DND-41 (cell line): ENCODE results near the gene GRB2.
A peak's percentile ranks its signal among the peaks of the same experiment; 100 is the strongest.

ENCODE experiments used
- ATAC-seq: fragments of 200-7000 bp; cut with Tn5 transposase; 3 replicates; pipeline ENCODE4 v1.9.1; 2021; ENCODE audit warnings: low read depth; ENCODE audit not compliant: insufficient read depth
- DNase-seq: peaks from one replicate; pipeline ENCODE4 v3.0.0-alpha.2; 2020
- H2AFZ ChIP-seq: 2 replicates; pipeline ENCODE4 v1.6.0; 2012; ENCODE audit warnings: low read depth, low read length
- H3K27ac ChIP-seq: 2 replicates; pipeline ENCODE4 v1.5.1; 2012; ENCODE audit warnings: low read length, inconsistent platforms
- H3K27me3 ChIP-seq: fragments of 200-600 bp; sonication (generic); 2 replicates; pipeline ENCODE4 v1.6.0; 2012; ENCODE audit warnings: low read length, mild to moderate bottlenecking, inconsistent platforms; ENCODE audit not compliant: insufficient read depth, poor library complexity
- H3K36me3 ChIP-seq: 2 replicates; pipeline ENCODE4 v1.5.1; 2012; ENCODE audit warnings: low read length, inconsistent platforms; ENCODE audit not compliant: insufficient read depth
- H3K4me1 ChIP-seq: 2 replicates; pipeline ENCODE4 v1.5.1; 2012; ENCODE audit warnings: mild to moderate bottlenecking, low read length; ENCODE audit not compliant: insufficient read depth
- H3K4me2 ChIP-seq: 2 replicates; pipeline ENCODE4 v1.6.0; 2012; ENCODE audit warnings: mild to moderate bottlenecking, moderate library complexity, low read length, inconsistent platforms; ENCODE audit not compliant: insufficient read depth
- H3K4me3 ChIP-seq, 2 experiments: fragments of 200-600 bp in 1 of 2; shearing (Covaris generic) in 1 of 2; 2 replicates each; pipeline ENCODE4 v1.5.1; 2012 to 2016; ENCODE audit warnings: inconsistent platforms in 2 of 2, low read length in 2 of 2, mild to moderate bottlenecking in 2 of 2, low read depth in 1 of 2, moderate library complexity in 1 of 2
- H3K79me2 ChIP-seq: 2 replicates; pipeline ENCODE4 v1.6.0; 2012; ENCODE audit warnings: low read length, inconsistent platforms; ENCODE audit not compliant: insufficient read depth
- H3K9ac ChIP-seq: 2 replicates; pipeline ENCODE4 v1.6.0; 2012; ENCODE audit warnings: low read depth, mild to moderate bottlenecking, inconsistent platforms, low read length, moderate library complexity
- H3K9me3 ChIP-seq: 2 replicates; pipeline ENCODE4 v1.5.1; 2012; ENCODE audit warnings: low read length, moderate library complexity, mild to moderate bottlenecking, inconsistent platforms; ENCODE audit not compliant: insufficient read depth, severe bottlenecking
- H4K20me1 ChIP-seq: 2 replicates; pipeline ENCODE4 v1.6.0; 2012; ENCODE audit warnings: low read length; ENCODE audit not compliant: insufficient read depth
- CTCF ChIP-seq: IDR thresholded peaks from 2 replicates; pipeline ENCODE4 v1.5.1; 2012; ENCODE audit warnings: borderline replicate concordance, low read length, moderate library complexity, mild to moderate bottlenecking; ENCODE audit not compliant: poor library complexity, severe bottlenecking; ENCODE audit errors: extremely low read depth
- EZH2 ChIP-seq: IDR thresholded peaks from 3 replicates; pipeline ENCODE4 v1.6.1; 2012; ENCODE audit warnings: borderline replicate concordance, low read depth, mild to moderate bottlenecking, moderate library complexity, low read length, inconsistent platforms; ENCODE audit not compliant: severe bottlenecking

The GRB2 gene

GRCh38 chr17:75350029-75350428 is 55.4 kb downstream of the GRB2 start:
- Histone ChIP-seq H4K20me1 (peaks cover 55% of the 10 kb centered on the region), H3K9ac (no peak overlapping the region), H3K27me3 (no peaks in the 10 kb centered on the region), H3K4me2 (no peak overlapping the region), H2AFZ (no peak overlapping the region), H3K27ac (peak overlapping the region; percentile 65), H3K9me3 (no peaks in the 10 kb centered on the region), H3K4me3 (no peak overlapping the region), H3K4me1 (peaks cover 75% of the 10 kb centered on the region), H3K36me3 (peaks cover 18% of the 10 kb centered on the region), H3K79me2 (peaks cover 96% of the 10 kb centered on the region)
- no peak for DNase-seq
- TF ChIP-seq EZH2 = no peak
- TF ChIP-seq CTCF = no peak
- no peak for ATAC-seq

GRCh38 chr17:75349589-75349988 is 55.9 kb downstream of the GRB2 start:
- ATAC-seq (no peak), DNase-seq (no peak)
- H3K9me3 ChIP-seq = no peaks in the 10 kb centered on the region
- no peak overlapping the region for H2AFZ ChIP-seq
- H3K4me3 ChIP-seq = no peak overlapping the region
- no peak overlapping the region for H3K9ac ChIP-seq
- H4K20me1 ChIP-seq = peaks cover 53% of the 10 kb centered on the region
- peaks cover 96% of the 10 kb centered on the region for H3K79me2 ChIP-seq
- no peaks in the 10 kb centered on the region for H3K27me3 ChIP-seq
- no peak overlapping the region for H3K4me2 ChIP-seq
- peak overlapping the region; percentile 65 for H3K27ac ChIP-seq
- TF ChIP-seq EZH2 (no peak), CTCF (no peak)
- peaks cover 18% of the 10 kb centered on the region for H3K36me3 ChIP-seq
- peaks cover 80% of the 10 kb centered on the region for H3K4me1 ChIP-seq

- Histone ChIP-seq H3K9me3 (no peaks in the 10 kb centered on the region), H3K4me1 (peaks cover 91% of the 10 kb centered on the region), H3K4me3 (no peak overlapping the region), H2AFZ (no peak overlapping the region), H3K79me2 (peaks cover 97% of the 10 kb centered on the region), H3K27ac (peak overlapping the region; percentile 82), H3K4me2 (no peak overlapping the region), H3K36me3 (peaks cover 13% of the 10 kb centered on the region), H4K20me1 (peaks cover 51% of the 10 kb centered on the region), H3K27me3 (no peaks in the 10 kb centered on the region), H3K9ac (peak overlapping the region; percentile 6; the same call in 1 of the 2 replicates)
- TF ChIP-seq CTCF (no peak), EZH2 (no peak)
- no peak for ATAC-seq
- no peak for DNase-seq
Observed at GRCh38 chr17:75348386-75349012, 57.0 kb downstream of the GRB2 start.
